NCI-H510A treated with DMSO at 0.1 percent for 48 hours (cell line): ENCODE data around the gene MYO18B.

Experiments
- DNase-seq: peaks from one replicate; lab custom pipeline; 2025; lab: John Stamatoyannopoulos, UW

Gene MYO18B

DNA sequence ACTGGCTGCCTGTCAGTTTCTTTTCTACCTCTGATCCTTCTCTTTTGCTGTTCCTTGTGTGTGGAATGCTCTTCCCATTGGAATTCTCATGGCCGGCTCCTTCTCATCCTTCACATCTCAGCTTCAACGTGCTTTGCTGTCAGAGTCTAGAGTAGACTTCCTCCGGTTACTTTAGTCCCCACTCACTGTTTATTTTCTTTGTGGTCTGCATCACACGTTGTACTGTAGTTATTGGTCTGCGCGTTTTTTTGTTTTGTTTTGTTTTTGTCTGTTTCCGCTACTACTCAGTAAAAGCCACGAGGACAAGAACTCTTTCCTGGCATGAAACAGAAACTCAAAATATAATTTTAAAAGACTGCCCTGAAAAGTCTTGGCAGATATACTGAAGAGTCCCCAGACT is 305.9 kb downstream of the MYO18B start:
- DNase-seq: no peak

- no peak for DNase-seq
Observed at GRCh38 chr22:26050079-26050478, 308.1 kb downstream of the MYO18B start.

GRCh38 chr22:26053737-26054316 is 311.8 kb downstream of the MYO18B start:
- DNase-seq: no peak

GRCh38 chr22:26054841-26055605 is 313.0 kb downstream of the MYO18B start:
- DNase-seq: no peak

- DNase-seq: no peak
Observed at GRCh38 chr22:26055693-26056092, 313.7 kb downstream of the MYO18B start.

DNA sequence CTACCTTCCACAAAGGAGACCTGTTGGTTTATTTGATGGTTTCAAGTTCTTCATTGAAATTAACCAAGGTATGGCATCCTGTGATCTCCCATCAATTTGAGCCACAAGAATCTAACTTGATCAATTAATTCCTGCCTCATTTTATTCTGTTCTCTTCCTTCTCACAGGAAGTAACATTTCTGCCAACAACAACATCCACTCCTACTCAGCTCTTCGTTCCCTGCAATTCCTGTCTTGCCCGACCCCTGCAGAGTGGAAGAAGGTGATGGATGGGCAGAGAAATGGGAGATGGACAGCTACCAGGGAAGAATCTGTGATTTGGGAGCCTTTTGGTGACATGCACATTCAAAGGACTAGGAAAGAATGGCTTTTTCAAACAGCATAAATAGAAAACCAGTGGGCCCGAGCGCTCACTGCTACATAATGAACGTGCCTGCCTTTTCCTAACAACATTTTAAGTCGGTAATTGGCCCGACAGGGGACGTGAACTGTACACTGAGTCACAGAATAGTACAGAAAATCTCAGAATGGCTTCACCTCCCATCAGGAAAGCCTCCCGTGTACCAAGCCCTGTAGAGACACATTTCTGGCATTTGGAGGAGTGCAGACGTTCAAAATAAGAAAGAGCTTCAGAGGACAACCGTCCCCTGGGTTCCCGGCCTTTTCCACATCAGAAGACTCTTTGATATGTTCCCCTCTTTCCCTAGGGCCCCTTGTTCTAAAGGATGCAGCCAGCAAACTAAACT is 314.6 kb downstream of the MYO18B start:
- DNase-seq: no peak

GRCh38 chr22:26057731-26058130 is 315.7 kb downstream of the MYO18B start:
- DNase-seq: no peak

- DNase-seq: no peak
Observed at GRCh38 chr22:26064048-26064447, 322.1 kb downstream of the MYO18B start.

GRCh38 chr22:26065847-26066246 is 323.9 kb downstream of the MYO18B start:
- DNase-seq: peak; percentile 41

DNA sequence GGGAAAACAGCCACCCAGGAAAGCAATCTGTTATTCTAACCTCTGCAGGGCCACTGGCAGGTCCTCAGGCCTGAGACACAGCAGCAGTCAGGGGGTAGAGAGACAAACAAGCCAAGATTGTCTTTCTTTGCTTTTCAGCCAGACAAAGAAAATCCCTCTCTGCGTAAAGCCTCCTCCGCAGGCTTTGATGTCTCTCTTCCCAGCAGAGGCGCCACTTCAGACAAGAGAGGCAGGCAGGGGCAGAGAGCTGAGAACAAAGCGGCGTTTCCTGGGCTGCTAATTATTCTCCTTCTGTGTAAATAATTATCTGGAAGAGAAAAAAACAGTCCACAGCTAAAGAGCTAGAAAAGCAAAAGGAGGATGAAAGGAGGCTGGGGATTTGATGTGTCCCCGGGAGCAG is 324.5 kb downstream of the MYO18B start:
- peak; percentile 68 for DNase-seq

GRCh38 chr22:26068571-26068970 is 326.6 kb downstream of the MYO18B start:
- DNase-seq: no peak

DNA sequence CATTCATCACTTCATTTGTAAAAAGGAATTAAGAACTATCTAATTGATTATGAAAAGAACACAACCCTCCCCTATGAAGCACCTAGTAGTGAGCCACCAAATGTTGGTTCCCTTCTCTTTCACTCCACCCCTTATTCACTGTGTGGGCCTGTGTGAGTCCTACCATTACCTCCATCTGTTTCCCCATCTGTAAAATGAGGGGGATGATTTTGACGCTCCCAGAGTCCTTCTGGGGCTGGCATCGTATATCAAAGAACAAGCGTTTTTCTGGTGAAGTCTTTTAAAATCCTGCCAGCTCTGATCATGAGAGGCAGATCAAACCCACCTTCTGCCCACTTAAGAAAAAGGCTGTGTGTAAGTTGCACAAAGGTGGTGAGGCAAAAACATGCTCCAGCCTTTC is 330.6 kb downstream of the MYO18B start:
- DNase-seq: no peak

DNA sequence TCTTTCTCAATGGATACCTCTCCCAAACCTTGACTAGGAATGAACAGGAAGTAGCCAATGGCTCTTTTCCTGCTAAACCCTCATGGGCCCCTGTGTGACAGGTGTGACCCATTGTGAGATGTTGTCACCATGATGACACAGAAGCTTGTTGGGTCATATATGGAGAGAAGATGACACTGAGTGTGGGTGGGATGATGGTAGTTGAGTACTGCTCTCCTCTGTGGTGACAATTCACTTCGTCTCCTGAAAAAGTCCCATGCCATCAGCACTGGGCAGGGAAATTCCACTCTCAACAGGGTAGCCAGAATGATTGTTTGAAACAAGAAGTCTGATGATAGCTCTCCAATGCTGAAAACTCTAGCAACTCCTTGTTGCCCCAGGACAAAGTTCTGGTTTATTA is 333.3 kb downstream of the MYO18B start:
- DNase-seq: no peak

- DNase-seq: no peak
Observed at GRCh38 chr22:26079009-26079408, 337.0 kb downstream of the MYO18B start.
